Smooth muscle cell of the brain vasculature (primary cell): Measurements from ENCODE around the gene TNPO3.

Experiments used
- DNase-seq: peaks from one replicate; pipeline ENCODE4 v3.0.0-alpha.2; 2012; ENCODE audit warnings: low read depth, low spot score

Gene TNPO3

DNA sequence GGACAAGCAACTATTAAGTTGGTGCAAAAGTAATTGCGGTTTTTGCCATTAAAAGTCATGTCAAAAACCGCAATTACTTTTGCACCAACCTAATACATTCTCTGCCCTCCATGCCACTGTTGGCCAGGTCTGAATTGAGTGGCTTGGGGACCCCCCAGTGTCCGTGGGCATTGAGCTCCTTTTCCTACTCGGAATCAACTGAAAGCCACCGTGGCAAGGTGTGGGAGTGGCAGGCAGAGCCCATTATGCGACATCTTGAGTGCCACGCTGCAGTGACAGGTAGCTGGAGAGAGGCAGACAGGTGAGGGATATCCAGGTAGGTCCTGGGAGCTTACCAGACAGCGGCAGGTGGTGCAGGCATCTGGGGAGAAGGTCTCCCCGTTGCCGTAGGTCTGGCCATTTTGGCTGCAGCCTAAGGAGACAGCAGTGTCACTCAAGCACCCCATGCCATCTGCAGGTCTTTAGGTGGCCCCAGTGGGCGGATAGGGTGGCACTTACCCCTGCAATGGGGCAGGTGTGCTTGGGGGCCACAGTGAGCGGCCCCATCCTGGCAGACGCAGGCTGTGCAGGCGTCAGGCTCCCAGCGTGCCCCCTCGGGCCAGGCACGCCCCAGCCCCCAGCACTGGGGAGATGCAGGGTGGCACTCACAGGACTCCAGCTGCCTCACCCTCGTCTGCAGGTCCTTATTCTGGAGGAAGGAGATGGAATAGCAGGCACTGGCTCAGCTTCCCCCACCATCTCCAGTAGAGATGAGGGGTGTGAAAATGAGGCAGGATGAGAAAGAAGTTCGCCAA is 147.9 kb downstream of the TNPO3 start:
- DNase-seq, result no peak

- no peak for DNase-seq
Observed at GRCh38 chr7:128906001-128906765, 148.7 kb downstream of the TNPO3 start.

DNA sequence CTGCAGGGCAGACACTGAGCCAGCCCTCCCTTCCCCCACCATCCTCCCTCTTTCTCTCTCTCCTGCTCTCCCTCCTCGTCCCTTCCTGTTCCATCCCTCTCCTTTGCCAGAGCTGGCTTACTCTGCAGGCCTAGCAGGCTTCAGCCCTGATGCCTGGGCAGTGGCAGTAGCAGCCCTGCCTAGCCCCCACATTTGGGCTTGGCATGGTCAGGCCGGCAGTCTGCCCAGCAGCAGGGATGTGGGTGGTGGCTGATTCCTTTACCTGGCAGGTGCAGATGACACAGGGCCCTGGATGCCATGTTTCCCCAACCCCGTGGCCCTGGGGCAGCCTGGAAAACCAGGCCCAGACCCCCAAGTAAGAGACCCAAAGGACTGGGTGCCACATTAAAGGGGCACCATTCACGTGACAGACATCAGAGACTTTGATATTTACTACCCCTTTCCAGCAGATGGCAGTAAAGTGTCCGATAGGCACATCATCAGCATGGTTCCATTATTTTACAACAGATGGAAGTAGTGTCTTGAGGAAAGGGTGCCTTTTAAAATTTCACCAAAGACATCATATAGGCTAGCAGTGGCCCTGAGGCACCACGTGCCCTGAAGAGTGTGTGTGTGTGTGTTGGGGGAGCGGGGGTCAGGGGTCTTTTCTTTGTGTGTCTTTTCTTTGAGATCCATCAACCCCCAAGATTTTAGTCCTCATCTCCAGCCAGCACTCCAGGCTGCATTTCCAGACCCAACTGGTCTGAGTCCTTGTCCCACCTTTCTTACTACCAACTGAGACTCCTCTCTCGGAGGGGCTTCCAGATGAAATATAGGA is 150.3 kb downstream of the TNPO3 start:
- peak; percentile 15 for DNase-seq
